HG03060 (cell line): Measurements from ENCODE around the gene EAF1.
"Not testable (repeated sequence)": the region's sequence is repeated elsewhere in the genome, so short reads cannot be mapped to it uniquely, and the experiment has no call there.

ENCODE experiments used
- ATAC-seq: cut with Tn5 transposase; IDR thresholded peaks from one replicate; pipeline ENCODE4 v1.9.1; 2021; ENCODE audit warnings: low read depth, moderate number of reproducible peaks; ENCODE audit not compliant: unreplicated experiment

The EAF1 gene

DNA sequence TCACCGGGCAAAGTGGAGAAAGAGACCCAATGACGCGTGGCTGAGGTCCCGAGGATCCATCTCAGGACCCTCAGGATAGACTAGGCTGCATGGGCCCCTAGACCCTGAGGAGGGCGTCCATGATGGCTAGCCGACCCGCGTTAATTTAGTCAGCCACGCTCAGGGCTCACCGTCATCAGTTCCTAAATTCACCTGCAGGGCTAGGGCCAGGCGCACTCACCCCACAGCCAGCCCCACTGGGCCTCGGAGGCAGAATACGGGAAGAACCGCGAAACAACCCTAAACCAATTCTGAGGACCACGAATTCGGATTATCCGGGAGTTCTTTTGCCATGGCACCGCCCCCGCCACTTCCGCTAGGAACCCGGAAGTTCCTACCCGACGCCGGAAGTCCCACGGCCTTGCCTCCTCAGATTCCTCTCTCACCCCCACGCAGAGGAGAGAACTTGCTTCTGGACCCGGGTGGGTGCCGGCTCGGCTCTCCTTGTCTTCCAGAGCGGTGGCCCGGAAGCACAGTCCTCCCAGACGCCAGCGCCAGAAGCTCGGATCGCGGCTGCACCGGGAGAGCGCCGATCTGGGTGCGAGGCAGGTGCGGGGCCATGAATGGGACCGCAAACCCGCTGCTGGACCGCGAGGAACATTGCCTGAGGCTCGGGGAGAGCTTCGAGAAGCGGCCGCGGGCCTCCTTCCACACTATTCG lies at the start of gene EAF1, which contains the start of gene METTL6:
TSS of gene EAF1 (plus strand) at position 417 of the 699 bp plus-strand sequence. CDS start at position 599, 182 bp downstream.
TSS of gene METTL6 (minus strand) at position 363 of the 699 bp plus-strand sequence. CDS start 1,033 bp downstream, outside the sequence.
- peak; percentile 69 for ATAC-seq

DNA sequence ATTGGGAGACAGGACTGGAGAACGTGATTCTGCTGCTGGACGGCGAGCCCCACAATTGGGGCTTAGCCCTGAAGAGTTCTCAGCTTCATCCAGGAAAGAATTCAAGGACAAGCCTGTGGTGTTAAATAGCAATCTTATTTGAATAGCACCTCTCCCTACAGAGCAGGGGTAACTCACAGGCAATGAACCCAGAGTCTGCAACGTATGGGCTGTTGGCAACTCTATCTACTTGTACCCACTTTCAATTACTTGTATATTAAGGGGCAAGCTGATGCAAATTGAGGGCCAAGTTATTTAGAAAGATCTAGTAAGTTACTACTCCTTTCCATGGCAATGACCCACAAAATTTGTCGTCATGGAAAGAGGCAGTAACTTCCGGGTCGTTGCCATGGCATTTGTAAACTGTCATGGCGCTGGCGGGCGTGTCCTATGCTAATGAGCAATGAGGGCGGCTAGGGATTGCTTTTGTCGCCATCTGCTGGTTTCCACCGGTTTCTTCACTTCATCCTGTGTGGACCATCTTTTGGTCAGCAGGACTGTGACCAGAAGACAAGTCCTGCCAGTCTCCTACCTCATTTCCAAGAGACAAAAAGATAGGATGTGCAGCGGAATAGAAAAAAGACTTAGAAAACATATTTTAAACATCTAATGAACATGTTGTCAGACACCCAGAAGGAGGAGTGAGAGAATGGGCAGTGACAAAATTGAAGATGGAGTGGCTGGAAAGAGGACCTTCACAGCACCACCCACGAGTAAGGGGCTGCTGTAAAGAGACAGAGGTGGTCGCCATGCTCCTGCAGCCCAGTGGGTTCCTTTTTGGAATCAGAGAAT lies 49.2 kb upstream of the EAF1 start:
- ATAC-seq, result peak; percentile 93

- ATAC-seq, result no peak
Observed at GRCh38 chr3:15380980-15381890, 46.2 kb upstream of the EAF1 start.

- ATAC-seq, result no peak
Observed at GRCh38 chr3:15382405-15382923, 44.9 kb upstream of the EAF1 start.

GRCh38 chr3:15384510-15385237 lies 42.7 kb upstream of the EAF1 start:
- ATAC-seq, result peak; percentile 75

GRCh38 chr3:15385238-15385695 lies 42.1 kb upstream of the EAF1 start:
- ATAC-seq, result not testable (repeated sequence)

GRCh38 chr3:15385901-15386653 lies 41.3 kb upstream of the EAF1 start:
- no peak for ATAC-seq

DNA sequence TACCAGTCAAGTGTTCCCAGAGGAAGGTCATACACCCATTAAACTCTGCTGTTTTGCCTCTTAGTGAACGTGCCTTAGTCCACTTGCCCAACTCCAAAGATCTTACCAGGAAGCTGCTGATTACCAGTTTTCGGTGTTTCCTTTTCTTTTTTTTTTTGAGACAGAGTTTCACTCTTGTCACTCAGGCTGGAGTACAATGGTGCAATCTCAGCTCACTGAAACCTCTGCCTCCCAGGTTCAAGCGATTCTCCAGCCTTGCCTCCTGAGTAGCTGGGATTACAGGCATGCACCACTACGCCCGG lies 40.8 kb upstream of the EAF1 start:
- not testable (repeated sequence) for ATAC-seq

DNA sequence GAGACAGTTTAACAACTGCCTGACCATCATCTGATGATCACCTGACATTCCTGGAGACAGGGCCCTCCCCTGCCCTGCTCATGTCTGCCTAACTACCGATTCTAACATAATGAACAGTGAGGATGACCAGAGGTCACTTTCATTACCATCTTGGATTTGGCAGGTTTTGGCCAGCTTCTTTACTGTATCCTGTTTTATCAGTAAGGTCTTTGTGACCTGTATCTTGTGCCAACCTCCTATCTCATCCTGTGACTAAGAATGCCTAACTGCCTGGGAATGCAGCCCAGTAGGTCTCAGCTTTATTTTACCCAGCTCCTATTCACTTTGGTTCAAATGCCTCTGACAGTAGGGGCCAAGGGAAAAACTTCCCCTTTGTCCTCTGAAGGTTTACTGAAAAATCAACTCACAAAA lies 40.2 kb upstream of the EAF1 start:
- ATAC-seq, result no peak

GRCh38 chr3:15387735-15388134 lies 39.7 kb upstream of the EAF1 start:
- no peak for ATAC-seq

- not testable (repeated sequence) for ATAC-seq
Observed at GRCh38 chr3:15388335-15388734, 39.1 kb upstream of the EAF1 start.

DNA sequence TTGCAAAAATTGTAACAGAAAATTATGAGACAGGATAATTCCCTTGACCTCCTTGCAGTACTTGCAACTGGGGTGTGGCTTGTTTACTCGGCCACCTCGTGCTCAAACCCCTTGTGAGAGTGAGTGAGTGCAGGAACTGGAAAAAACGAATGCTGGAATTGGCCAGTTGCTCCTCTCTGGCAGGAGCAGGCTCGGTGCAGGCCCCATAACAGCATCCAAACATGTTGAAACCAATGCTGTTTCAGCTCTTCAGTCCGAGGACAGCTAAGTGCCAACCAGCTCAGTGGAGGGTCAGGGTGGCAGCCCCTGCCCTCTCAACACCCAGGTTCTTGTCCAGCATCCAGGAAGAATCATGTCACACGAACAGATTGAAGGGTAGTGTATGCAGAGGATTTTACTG lies 36.9 kb upstream of the EAF1 start:
- no peak for ATAC-seq

GRCh38 chr3:15391007-15391406 lies 36.4 kb upstream of the EAF1 start:
- no peak for ATAC-seq

- not testable (repeated sequence) for ATAC-seq
Observed at GRCh38 chr3:15393252-15393651, 34.1 kb upstream of the EAF1 start.

DNA sequence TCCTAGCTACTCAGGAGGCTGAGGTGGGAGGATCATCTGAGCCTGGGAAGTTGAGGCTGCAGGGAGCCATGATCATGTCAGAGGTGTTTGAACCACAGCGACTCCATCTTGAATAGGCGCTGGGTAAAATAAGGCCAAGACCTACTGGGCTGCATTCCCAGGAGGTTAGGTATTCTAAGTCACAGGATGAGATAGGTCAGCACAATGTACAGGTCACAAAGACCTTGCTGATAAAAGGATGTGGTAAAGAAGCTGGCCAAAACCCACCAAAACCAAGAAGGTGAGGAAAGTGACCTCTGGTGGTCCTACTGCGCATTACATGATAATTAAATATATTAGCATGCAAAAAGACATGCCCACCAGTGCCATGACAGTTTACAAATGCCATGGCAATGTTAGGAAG lies 28.7 kb upstream of the EAF1 start:
- not testable (repeated sequence) for ATAC-seq

- ATAC-seq, result no peak
Observed at GRCh38 chr3:15399970-15400369, 27.4 kb upstream of the EAF1 start.

- no peak for ATAC-seq
Observed at GRCh38 chr3:15401936-15402335, 25.5 kb upstream of the EAF1 start.

DNA sequence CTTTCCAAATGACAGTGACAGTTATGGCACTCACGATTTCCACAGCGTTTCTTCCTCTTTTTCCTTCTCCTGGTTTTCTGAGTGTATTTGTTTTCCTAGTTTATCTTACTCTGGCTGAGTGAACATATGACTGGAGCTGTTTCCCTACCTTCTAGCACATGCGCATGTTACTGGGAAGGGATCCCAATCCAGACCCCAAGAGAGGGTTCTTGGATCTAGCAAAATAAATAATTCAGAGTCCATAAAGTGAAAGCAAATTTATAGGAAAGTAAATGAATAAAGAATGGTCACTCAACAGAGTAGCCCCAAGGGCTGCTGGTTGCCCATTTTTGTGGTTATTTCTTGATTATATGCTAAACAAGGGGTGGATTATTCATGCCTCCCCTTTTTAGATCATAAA lies 23.9 kb upstream of the EAF1 start:
- no peak for ATAC-seq

- no peak for ATAC-seq
Observed at GRCh38 chr3:15403965-15404364, 23.4 kb upstream of the EAF1 start.
